NB4 (cell line): ENCODE results near the gene AGAP1.

Experiments used
- DNase-seq: peaks from one replicate; pipeline ENCODE4 v3.0.0; 2010; ENCODE audit warnings: low read depth
- H3K4me3 ChIP-seq: one replicate; pipeline ENCODE4 v1.5.1; 2011; ENCODE audit warnings: mild to moderate bottlenecking, low read depth, low read length, moderate library complexity
- MYC ChIP-seq: IDR thresholded peaks from 2 replicates; pipeline ENCODE4 v1.6.1; 2011; ENCODE audit warnings: low read depth, low read length
- POLR2A ChIP-seq: IDR thresholded peaks from 2 replicates; pipeline ENCODE4 v1.6.1; 2011; ENCODE audit warnings: mild to moderate bottlenecking; ENCODE audit not compliant: insufficient read length; ENCODE audit errors: extremely low read depth
- TF ChIP-seq, protein P1 (sequence below): IDR thresholded peaks from 2 replicates; pipeline ENCODE4 v1.6.1; 2011; ENCODE audit warnings: low read depth, low read length
- TF ChIP-seq, protein P2 (sequence below): IDR thresholded peaks from one replicate; pipeline ENCODE4 v1.5.1; 2012; ENCODE audit warnings: low read depth, low read length

Gene AGAP1

DNA sequence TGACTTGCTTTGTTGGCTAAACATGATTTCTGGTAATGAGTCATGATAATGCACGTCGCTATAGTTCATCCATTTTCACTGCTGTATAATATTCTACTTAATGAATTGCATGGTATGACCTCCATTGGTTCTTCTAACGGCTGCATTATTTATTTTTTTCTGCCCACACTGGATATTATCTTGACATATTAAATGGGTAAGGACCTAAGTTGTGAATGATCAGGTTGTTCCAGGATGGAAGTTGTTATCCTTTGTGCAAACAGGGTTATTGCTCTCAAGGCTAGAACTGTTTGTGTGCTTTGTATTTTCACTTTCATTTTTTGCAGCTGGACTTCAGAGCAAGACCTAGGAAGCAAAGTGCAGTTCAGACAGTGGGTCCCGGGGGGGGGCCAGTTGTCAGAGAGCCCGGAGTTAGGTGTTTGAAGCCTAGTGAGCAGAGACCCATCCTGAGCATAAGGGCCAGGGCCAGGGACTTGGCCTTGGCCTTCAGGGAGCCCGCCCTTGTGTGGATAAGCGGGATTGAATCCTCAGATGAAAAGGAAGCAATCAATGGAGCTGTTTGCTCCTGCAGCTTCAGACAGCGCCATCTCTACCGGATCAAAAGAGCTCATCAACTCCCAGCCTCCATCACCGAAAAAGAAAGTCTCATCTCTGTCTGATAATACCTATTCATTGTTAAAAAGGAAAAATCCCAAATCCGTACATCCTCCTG, 48.2 kb downstream of the AGAP1 start:
- TF ChIP-seq MYC = no peak
- TF ChIP-seq, protein P1, sequence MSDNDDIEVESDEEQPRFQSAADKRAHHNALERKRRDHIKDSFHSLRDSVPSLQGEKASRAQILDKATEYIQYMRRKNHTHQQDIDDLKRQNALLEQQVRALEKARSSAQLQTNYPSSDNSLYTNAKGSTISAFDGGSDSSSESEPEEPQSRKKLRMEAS = no peak
- TF ChIP-seq, protein P2, sequence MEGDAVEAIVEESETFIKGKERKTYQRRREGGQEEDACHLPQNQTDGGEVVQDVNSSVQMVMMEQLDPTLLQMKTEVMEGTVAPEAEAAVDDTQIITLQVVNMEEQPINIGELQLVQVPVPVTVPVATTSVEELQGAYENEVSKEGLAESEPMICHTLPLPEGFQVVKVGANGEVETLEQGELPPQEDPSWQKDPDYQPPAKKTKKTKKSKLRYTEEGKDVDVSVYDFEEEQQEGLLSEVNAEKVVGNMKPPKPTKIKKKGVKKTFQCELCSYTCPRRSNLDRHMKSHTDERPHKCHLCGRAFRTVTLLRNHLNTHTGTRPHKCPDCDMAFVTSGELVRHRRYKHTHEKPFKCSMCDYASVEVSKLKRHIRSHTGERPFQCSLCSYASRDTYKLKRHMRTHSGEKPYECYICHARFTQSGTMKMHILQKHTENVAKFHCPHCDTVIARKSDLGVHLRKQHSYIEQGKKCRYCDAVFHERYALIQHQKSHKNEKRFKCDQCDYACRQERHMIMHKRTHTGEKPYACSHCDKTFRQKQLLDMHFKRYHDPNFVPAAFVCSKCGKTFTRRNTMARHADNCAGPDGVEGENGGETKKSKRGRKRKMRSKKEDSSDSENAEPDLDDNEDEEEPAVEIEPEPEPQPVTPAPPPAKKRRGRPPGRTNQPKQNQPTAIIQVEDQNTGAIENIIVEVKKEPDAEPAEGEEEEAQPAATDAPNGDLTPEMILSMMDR = no peak
- no peak for TF ChIP-seq POLR2A
- no peak overlapping the region for H3K4me3 ChIP-seq
- DNase-seq = no peak

DNA sequence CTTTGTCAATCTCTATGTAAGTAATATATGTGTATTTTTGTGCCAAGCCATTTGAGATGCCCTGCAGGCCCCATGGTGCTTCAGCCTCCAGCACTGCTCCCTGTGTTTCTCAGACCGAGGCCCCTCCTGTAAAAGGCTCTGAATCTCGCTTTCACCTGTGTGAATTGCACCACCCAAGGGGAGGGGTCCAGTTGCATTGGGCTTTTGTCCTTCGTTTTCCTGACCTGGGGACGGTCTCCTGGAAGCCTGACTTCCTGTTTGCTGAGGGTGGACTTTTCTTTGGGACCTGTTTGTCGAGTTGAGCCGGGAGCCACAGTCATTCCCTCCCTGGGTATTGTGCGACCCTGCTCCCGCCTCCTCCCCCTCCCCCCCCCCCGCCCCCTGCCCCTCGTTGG, 48.9 kb downstream of the AGAP1 start:
- no peak for DNase-seq
- TF ChIP-seq MYC (no peak), POLR2A (no peak)
- TF ChIP-seq, protein P1 = no peak
- TF ChIP-seq, protein P2 = no peak
- H3K4me3 ChIP-seq = no peak overlapping the region

DNA sequence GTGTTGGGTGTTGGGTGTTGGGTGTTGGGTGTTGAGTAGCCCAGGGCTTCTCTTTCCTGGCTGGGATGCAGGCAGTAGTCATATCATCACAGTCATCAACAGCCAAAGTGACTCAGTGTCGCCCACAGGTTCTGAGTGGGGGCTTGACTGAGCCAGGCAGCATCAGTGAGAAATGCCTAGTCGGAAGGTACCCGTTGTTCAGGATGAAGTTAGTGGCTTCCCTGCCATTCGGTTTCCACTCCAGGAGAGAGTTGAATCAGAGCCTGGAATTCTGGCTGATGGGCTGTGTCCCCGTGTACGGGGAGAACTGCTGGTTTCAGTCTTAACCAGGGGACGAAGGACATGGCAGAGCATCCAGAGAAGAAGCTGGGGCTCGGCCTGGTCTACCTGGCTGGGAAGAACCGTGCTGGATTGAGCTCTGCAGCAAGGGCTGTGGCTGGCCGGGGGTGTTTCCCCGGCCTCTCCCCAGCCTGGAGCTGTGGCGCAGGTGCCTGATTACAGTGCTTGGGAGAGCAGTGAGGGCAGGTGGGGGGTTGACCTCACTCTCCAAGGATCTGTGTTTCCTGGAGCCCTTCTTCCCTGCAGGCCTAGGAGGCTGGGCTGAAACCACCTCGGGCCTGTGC, 49.4 kb downstream of the AGAP1 start:
- TF ChIP-seq, protein P2 = no peak
- TF ChIP-seq POLR2A (no peak), MYC (no peak)
- TF ChIP-seq, protein P1 = no peak
- no peak for DNase-seq
- H3K4me3 ChIP-seq = no peak overlapping the region

GRCh38 chr2:235543851-235544688, 50.2 kb downstream of the AGAP1 start:
- TF ChIP-seq, protein P1 = no peak
- no peak for TF ChIP-seq MYC
- TF ChIP-seq POLR2A = no peak
- TF ChIP-seq, protein P2 = no peak
- no peak for DNase-seq
- H3K4me3 ChIP-seq = no peak overlapping the region

DNA sequence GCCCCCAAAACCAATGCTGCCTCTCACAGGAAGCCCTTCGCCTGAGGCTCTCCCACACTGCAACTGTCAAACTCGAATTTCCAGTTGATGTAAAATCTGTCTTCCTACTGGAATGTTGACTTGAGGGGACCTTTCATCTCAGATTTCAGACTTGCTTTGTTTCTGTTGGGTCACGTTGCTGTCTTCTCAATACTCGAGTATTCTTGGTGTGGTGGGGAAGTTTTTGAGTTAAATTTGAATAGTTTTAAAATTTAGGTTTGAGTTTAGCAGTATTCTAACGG, 50.8 kb downstream of the AGAP1 start:
- TF ChIP-seq, protein P1 = no peak
- TF ChIP-seq, protein P2 = no peak
- TF ChIP-seq MYC (no peak), POLR2A (no peak)
- DNase-seq = no peak
- no peak overlapping the region for H3K4me3 ChIP-seq
